Measurements from ENCODE around the gene DMBT1. TPM values are rescaled to one million over a fixed set of nuclear protein-coding genes. Genes with fewer than 3 reads are reported as not detected.

DMBT1 gene
- total RNA-seq, 1 experiment from 2014 or later: 0.13 TPM

- peak; percentile 69 for ATAC-seq
- Mint-ChIP-seq H3K27me3 (ENCODE audit: low read depth) (peaks cover 21% of the 10 kb centered on the region), H3K27ac (0 out of 2 replicates have a peak overlapping the region, but pooled peaks have one; percentile 10), H3K36me3 (peaks cover 6% of the 10 kb centered on the region; the same call in 1 of the 2 replicates), H3K4me3 (no peak overlapping the region), H3K9me3 (peaks cover 29% of the 10 kb centered on the region), H3K4me1 (peaks cover 8% of the 10 kb centered on the region)
- CTCF ChIA-PET: interaction anchor here (0.5 to 2.8 kb wide), 5 partner anchors 15 to 194 kb away, joined by 3 to 23 read pairs (median 4); no protein-coding TSS in a partner anchor
- TF ChIP-seq MAX (CRISPR knock-in tag; IDR thresholded peaks at IDR 0.05): no peak
- TF ChIP-seq HMGA2 (CRISPR knock-in tag; IDR thresholded peaks at IDR 0.05): no peak
- no peak for TF ChIP-seq ZBTB43 (CRISPR knock-in tag; IDR thresholded peaks at IDR 0.05)
- no peak for TF ChIP-seq SMAD4 (CRISPR knock-in tag; IDR thresholded peaks at IDR 0.05)
- POLR2A ChIA-PET: no interaction called here
- DNase-seq (ENCODE audit: low spot score): no peak
Observed at GRCh38 chr10:122688293-122688989, 127.9 kb downstream of the DMBT1 start.

GRCh38 chr10:122689146-122689820 lies 128.7 kb downstream of the DMBT1 start:
- POLR2A ChIA-PET: no interaction called here
- Mint-ChIP-seq H3K27ac (no peak overlapping the region), H3K9me3 (peaks cover 29% of the 10 kb centered on the region), H3K36me3 (peaks cover 6% of the 10 kb centered on the region; the same call in 1 of the 2 replicates), H3K27me3 (ENCODE audit: low read depth) (peaks cover 17% of the 10 kb centered on the region), H3K4me3 (no peak overlapping the region), H3K4me1 (peaks cover 8% of the 10 kb centered on the region)
- TF ChIP-seq PRDM15 (CRISPR knock-in tag; IDR thresholded peaks at IDR 0.05) (no peak), ZNF423 (CRISPR knock-in tag; IDR thresholded peaks at IDR 0.05) (no peak), JUN (CRISPR knock-in tag; IDR thresholded peaks at IDR 0.05) (no peak), NFE2L1 (CRISPR knock-in tag; IDR thresholded peaks at IDR 0.05) (no peak), MLX (CRISPR knock-in tag; IDR thresholded peaks at IDR 0.05) (no peak), MXD4 (CRISPR knock-in tag; IDR thresholded peaks at IDR 0.05; ENCODE audit: borderline replicate concordance) (no peak), ZNF138 (CRISPR knock-in tag; conservative IDR thresholded peaks at IDR 0.05) (no peak), ZNF396 (CRISPR knock-in tag; IDR thresholded peaks at IDR 0.05; ENCODE audit: borderline replicate concordance) (no peak), ETV6 (CRISPR knock-in tag; IDR thresholded peaks at IDR 0.05) (no peak), ZNF671 (CRISPR knock-in tag; IDR thresholded peaks at IDR 0.05) (no peak), ZNF317 (CRISPR knock-in tag; IDR thresholded peaks at IDR 0.05; ENCODE audit: borderline replicate concordance, low read depth) (no peak), ATF6 (CRISPR knock-in tag; IDR thresholded peaks at IDR 0.05) (no peak), AFF4 (CRISPR knock-in tag; IDR thresholded peaks at IDR 0.05; ENCODE audit: borderline replicate concordance) (no peak), ZNF121 (CRISPR knock-in tag; IDR thresholded peaks at IDR 0.05) (no peak), ATF3 (CRISPR knock-in tag; conservative IDR thresholded peaks at IDR 0.05) (no peak), SP1 (CRISPR knock-in tag; conservative IDR thresholded peaks at IDR 0.05) (no peak)
- CTCF ChIA-PET: interaction anchor here (0.5 to 2.8 kb wide), 6 partner anchors 14 to 195 kb away, joined by 3 to 23 read pairs (median 4); no protein-coding TSS in a partner anchor
- DNase-seq (ENCODE audit: low spot score) (no peak), ATAC-seq (no peak)
